HCT116 (cell line): ENCODE data around the gene PPARGC1A. TPM values are rescaled to one million over a fixed set of nuclear protein-coding genes. Genes with fewer than 3 reads are reported as not detected.

Source experiments
- ATAC-seq: fragments of 200-7000 bp; cut with Tn5 transposase; 2 replicates; pipeline ENCODE4 v1.9.1; 2020; ENCODE audit warnings: mild to moderate bottlenecking, moderate library complexity
- BruUV-seq: library from RNA; stranded (reverse); fragments of 400-500 nt; replicated peaks from 2 replicates; lab custom pipeline; 2021; lab: Mats Ljungman, UMichigan
- CTCF ChIA-PET: fragments of 300-600 bp; sonication (Branson Sonifier 250); formaldehyde crosslinking; loops from one replicate; lab custom pipeline; 2021; ENCODE audit warnings: antibody characterized with exemption; lab: Charles Lee
- POLR2A ChIA-PET: fragments of 300-600, 350-600 bp; sonication (Branson Sonifier 250); formaldehyde crosslinking; loops from one replicate; lab custom pipeline; 2021; ENCODE audit warnings: antibody characterized with exemption; lab: Charles Lee
- RAD21 ChIA-PET, 2 experiments: fragments of 300-600 bp; sonication (Branson Sonifier 250); formaldehyde crosslinking; loops; one replicate each; lab custom pipeline; 2023; ENCODE audit warnings: low total read pairs in 2 of 2; ENCODE audit not compliant: uncharacterized antibody in 2 of 2, unreplicated experiment in 2 of 2, low non-redundant PET in 1 of 2; lab: Charles Lee
- DNase-seq: peaks from one replicate; pipeline ENCODE4 v3.0.0-alpha.2; 2010; ENCODE audit warnings: low read depth, low spot score
- H2AFZ ChIP-seq: fragments of 200-600 bp; shearing (Covaris generic), sonication (generic); 2 replicates; pipeline ENCODE4 v1.6.1; 2017; ENCODE audit warnings: low read depth, mixed run types, mixed read lengths, antibody characterized with exemption, low read length; ENCODE audit not compliant: poor library complexity, severe bottlenecking
- H3K27ac ChIP-seq: 2 replicates; pipeline ENCODE4 v1.5.1; 2012; ENCODE audit warnings: low read depth, low read length
- H3K27me3 ChIP-seq: fragments of 200-600 bp; sonication (generic); 2 replicates; pipeline ENCODE4 v1.6.1; 2016; ENCODE audit warnings: mixed run types, low read length, mixed read lengths; ENCODE audit not compliant: insufficient read depth
- H3K36me3 ChIP-seq, 2 experiments: fragments of 200-500 bp in 1 of 2; fragments of 200-600 bp in 1 of 2; sonication (Bioruptor generic) in 1 of 2; sonication (generic) in 1 of 2; 2 replicates each; pipeline versions ENCODE4 v1.5.1 to v1.6.1; 2014 to 2016; ENCODE audit warnings: low read length in 2 of 2, inconsistent platforms in 1 of 2, mixed read lengths in 1 of 2, mixed run types in 1 of 2; ENCODE audit not compliant: insufficient read depth in 2 of 2, control insufficient read depth in 1 of 2
- H3K4me1 ChIP-seq, 2 experiments: fragments of 200-600 bp in 1 of 2; sonication (generic) in 1 of 2; 2 replicates each; pipeline versions ENCODE4 v1.5.1 to v1.6.1; 2012 to 2017; ENCODE audit warnings: low read length in 2 of 2, inconsistent platforms in 1 of 2, mild to moderate bottlenecking in 1 of 2, mixed read lengths in 1 of 2, mixed run types in 1 of 2, moderate library complexity in 1 of 2; ENCODE audit not compliant: insufficient read depth in 2 of 2, control insufficient read depth in 1 of 2
- H3K4me2 ChIP-seq: fragments of 200-600 bp; sonication (generic); 2 replicates; pipeline ENCODE4 v1.6.1; 2017; ENCODE audit warnings: mixed run types, low read length, mixed read lengths
- H3K4me3 ChIP-seq, 2 experiments: fragments of 200-600 bp in 1 of 2; sonication (generic) in 1 of 2; replicated peaks in 1 of 2; 2 replicates each; pipeline ENCODE4 v1.5.1; 2011 to 2016; ENCODE audit warnings: low read length in 2 of 2, control low read depth in 1 of 2, low read depth in 1 of 2, mild to moderate bottlenecking in 1 of 2, mixed read lengths in 1 of 2, mixed run types in 1 of 2
- H3K79me2 ChIP-seq: fragments of 200-600 bp; sonication (generic); 2 replicates; pipeline ENCODE4 v1.6.1; 2017; ENCODE audit warnings: mild to moderate bottlenecking, mixed run types, low read length, moderate library complexity, mixed read lengths; ENCODE audit not compliant: insufficient read depth
- H3K9ac ChIP-seq: fragments of 200-600 bp; sonication (generic); 2 replicates; pipeline ENCODE4 v1.6.1; 2016; ENCODE audit warnings: low read length, mixed read lengths
- H3K9me2 ChIP-seq: fragments of 200-600 bp; sonication (generic), shearing (Covaris generic); 2 replicates; pipeline ENCODE4 v1.6.1; 2017; ENCODE audit warnings: mixed run types, mild to moderate bottlenecking, moderate library complexity; ENCODE audit not compliant: insufficient read depth
- H3K9me3 ChIP-seq, 2 experiments: fragments of 200-500 bp in 1 of 2; fragments of 200-600 bp in 1 of 2; sonication (Bioruptor generic) in 1 of 2; sonication (generic) in 1 of 2; 2 replicates each; pipeline ENCODE4 v1.6.1; 2014 to 2017; ENCODE audit warnings: low read length in 2 of 2, mixed read lengths in 2 of 2, inconsistent platforms in 1 of 2, low read depth in 1 of 2, mild to moderate bottlenecking in 1 of 2, mixed run types in 1 of 2, moderate library complexity in 1 of 2; ENCODE audit not compliant: control insufficient read depth in 1 of 2, insufficient read depth in 1 of 2
- H4K20me1 ChIP-seq: fragments of 200-600 bp; sonication (generic), shearing (Covaris generic); 2 replicates; pipeline ENCODE4 v1.6.1; 2017; ENCODE audit warnings: mixed run types, mild to moderate bottlenecking, moderate library complexity; ENCODE audit not compliant: insufficient read depth
- ATF3 ChIP-seq: IDR thresholded peaks from 2 replicates; pipeline ENCODE4 v1.6.1; 2012
- CEBPB ChIP-seq: IDR thresholded peaks from 2 replicates; pipeline ENCODE4 v1.6.1; 2012; ENCODE audit warnings: low read depth
- CTCF ChIP-seq, 3 experiments: fragments of 200-600 bp in 1 of 3; sonication (generic) in 1 of 3; IDR thresholded peaks in 2 of 3; conservative IDR thresholded peaks in 1 of 3; 2 replicates each; pipeline ENCODE4 v1.5.1; 2012 to 2017; ENCODE audit warnings: low read depth in 2 of 3, low read length in 2 of 3, antibody characterized with exemption in 1 of 3, borderline replicate concordance in 1 of 3, control low read depth in 1 of 3, mild to moderate bottlenecking in 1 of 3, mixed read lengths in 1 of 3, mixed run types in 1 of 3, moderate library complexity in 1 of 3; ENCODE audit not compliant: insufficient read depth in 1 of 3
- EGR1 ChIP-seq: IDR thresholded peaks from 2 replicates; pipeline ENCODE4 v1.6.1; 2012; ENCODE audit warnings: low read depth
- FOSL1 ChIP-seq: IDR thresholded peaks from 2 replicates; pipeline ENCODE4 v1.6.1; 2012; ENCODE audit warnings: low read depth
- MAX ChIP-seq: IDR thresholded peaks from 2 replicates; pipeline ENCODE4 v1.6.1; 2012
- POLR2A ChIP-seq: IDR thresholded peaks from 2 replicates; pipeline ENCODE4 v1.7.0; 2011; ENCODE audit warnings: borderline replicate concordance; ENCODE audit not compliant: insufficient read depth, insufficient read length; ENCODE audit errors: extremely low read depth
- POLR2AphosphoS5 ChIP-seq: IDR thresholded peaks from 2 replicates; pipeline ENCODE4 v1.6.1; 2011; ENCODE audit warnings: mild to moderate bottlenecking, low read depth, low read length, moderate library complexity
- REST ChIP-seq: IDR thresholded peaks from 2 replicates; pipeline ENCODE4 v1.6.1; 2012; ENCODE audit warnings: low read depth
- SIN3A ChIP-seq: IDR thresholded peaks from 2 replicates; pipeline ENCODE4 v1.6.1; 2012; ENCODE audit warnings: low read depth
- YY1 ChIP-seq: IDR thresholded peaks from 2 replicates; pipeline ENCODE4 v1.6.1; 2011; ENCODE audit warnings: low read length, low read depth, moderate library complexity, mild to moderate bottlenecking; ENCODE audit not compliant: insufficient replicate concordance; ENCODE audit errors: extremely low read depth
- ZBTB33 ChIP-seq: IDR thresholded peaks from 2 replicates; pipeline ENCODE4 v1.6.1; 2011; ENCODE audit warnings: mild to moderate bottlenecking, low read length, moderate library complexity; ENCODE audit not compliant: insufficient replicate concordance; ENCODE audit errors: extremely low read depth
- ZFX ChIP-seq: fragments of 450-650 bp; IDR thresholded peaks from 2 replicates; pipeline ENCODE4 v1.6.1; 2017
- intact Hi-C: fragments of 100-400 bp; cut with micrococcal nuclease; formaldehyde crosslinking; loops from 2 replicates; pipeline ENCODE4 v1.10.0; 2022
- total RNA-seq: library from RNA; stranded (reverse); gene quantifications from one replicate; pipeline ENCODE4 v1.2.1, GENCODE V29; 2021; ENCODE audit not compliant: unreplicated experiment

Gene PPARGC1A
- total RNA-seq, 1 experiment from 2014 or later, result not detected

GRCh38 chr4:23938796-23939195 lies 48.9 kb upstream of the PPARGC1A start:
- no peaks in the 10 kb centered on the region for H3K27me3 ChIP-seq
- H3K9me3 ChIP-seq, result peaks cover 0 to 18% of the 10 kb centered on the region in 2 experiments; a peak in 2 of 4 replicates
- no peak overlapping the region for H3K27ac ChIP-seq
- ATAC-seq, result no peak
- intact Hi-C loops, result no loop called here
- H3K9me2 ChIP-seq, result no peaks in the 10 kb centered on the region
- H3K79me2 ChIP-seq, result no peaks in the 10 kb centered on the region
- BruUV-seq, result no TSS peak
- ChIA-PET POLR2A (no interaction called here), CTCF (no interaction called here), RAD21 (no interaction called here)
- no peaks in the 10 kb centered on the region for H3K4me1 ChIP-seq
- DNase-seq, result no peak
- H2AFZ ChIP-seq, result no peak overlapping the region
- H3K4me2 ChIP-seq, result no peak overlapping the region
- no peaks in the 10 kb centered on the region for H3K36me3 ChIP-seq
- H3K9ac ChIP-seq, result no peak overlapping the region
- no peaks in the 10 kb centered on the region for H4K20me1 ChIP-seq
- no peak for TF ChIP-seq POLR2AphosphoS5
- no peak for TF ChIP-seq FOSL1
- H3K4me3 ChIP-seq, result no peak overlapping the region

GRCh38 chr4:23937173-23937572 lies 47.3 kb upstream of the PPARGC1A start:
- no peak overlapping the region for H2AFZ ChIP-seq
- H3K36me3 ChIP-seq, result no peaks in the 10 kb centered on the region
- CTCF ChIA-PET, result no interaction called here
- H3K79me2 ChIP-seq, result no peaks in the 10 kb centered on the region
- BruUV-seq, result no TSS peak
- no peak for TF ChIP-seq SIN3A
- no peak for TF ChIP-seq ZBTB33
- TF ChIP-seq POLR2A, result no peak
- no peak for TF ChIP-seq ATF3
- TF ChIP-seq YY1, result no peak
- TF ChIP-seq ZFX, result no peak
- TF ChIP-seq CTCF (IDR thresholded peaks at IDR 0.05 in 2 of 3, conservative IDR thresholded peaks at IDR 0.05 in 1 of 3; ENCODE audit: borderline replicate concordance in 1 of 3, insufficient read depth in 1 of 3, low read depth in 2 of 3, low read length in 2 of 3), result no peak
- TF ChIP-seq POLR2AphosphoS5, result no peak
- no peak for TF ChIP-seq MAX
- TF ChIP-seq REST, result no peak
- no peak for TF ChIP-seq EGR1
- TF ChIP-seq CEBPB, result no peak
- TF ChIP-seq, all 23 proteins: peak for 0
- DNase-seq (no peak), ATAC-seq (no peak)
- H3K4me2 ChIP-seq, result no peak overlapping the region
- no peak overlapping the region for H3K4me3 ChIP-seq
- H3K9ac ChIP-seq, result no peak overlapping the region
- no peaks in the 10 kb centered on the region for H3K4me1 ChIP-seq
- no peak overlapping the region for H3K27ac ChIP-seq
- ChIA-PET RAD21 (no interaction called here), POLR2A (no interaction called here)
- H3K27me3 ChIP-seq, result no peaks in the 10 kb centered on the region
- intact Hi-C loops, result no loop called here
- no peaks in the 10 kb centered on the region for H4K20me1 ChIP-seq
- no peaks in the 10 kb centered on the region for H3K9me2 ChIP-seq
- peaks cover 4 to 23% of the 10 kb centered on the region in 2 experiments; a peak in 2 of 4 replicates for H3K9me3 ChIP-seq
